SK-N-SH (cell line): ENCODE data around the gene SETD1B.

ENCODE experiments used
- CTCF ChIP-seq: fragments of 200-600 bp; sonication (generic); IDR thresholded peaks from 2 replicates; pipeline ENCODE4 v1.6.1; 2017; ENCODE audit warnings: antibody characterized with exemption, mild to moderate bottlenecking, moderate library complexity
- EZH2phosphoT487 ChIP-seq: fragments of 200-600 bp; sonication (generic); IDR thresholded peaks from 2 replicates; pipeline ENCODE4 v1.6.1; 2017; ENCODE audit warnings: low read depth, mixed run types, mild to moderate bottlenecking, antibody characterized with exemption, moderate library complexity, borderline replicate concordance
- GABPA ChIP-seq: IDR thresholded peaks from 2 replicates; pipeline ENCODE4 v1.4.0; 2012; ENCODE audit warnings: low read depth, mild to moderate bottlenecking
- MEF2A ChIP-seq: IDR thresholded peaks from 2 replicates; pipeline ENCODE4 v1.4.0; 2012; ENCODE audit warnings: low read depth, borderline replicate concordance
- RAD21 ChIP-seq: IDR thresholded peaks from 2 replicates; pipeline ENCODE4 v1.6.1; 2012; ENCODE audit warnings: mild to moderate bottlenecking, low read length
- RFX5 ChIP-seq: IDR thresholded peaks from 2 replicates; pipeline ENCODE4 v1.6.1; 2012; ENCODE audit warnings: mild to moderate bottlenecking, improper control_type of control experiment, low read length
- SIN3A ChIP-seq: IDR thresholded peaks from 2 replicates; pipeline ENCODE4 v1.6.1; 2012; ENCODE audit warnings: low read depth, mild to moderate bottlenecking, low read length, moderate library complexity, borderline replicate concordance
- TF ChIP-seq, protein P1 (sequence below): IDR thresholded peaks from 2 replicates; pipeline ENCODE4 v1.6.1; 2012; ENCODE audit warnings: mild to moderate bottlenecking, low read depth, low read length, moderate library complexity

DNA sequence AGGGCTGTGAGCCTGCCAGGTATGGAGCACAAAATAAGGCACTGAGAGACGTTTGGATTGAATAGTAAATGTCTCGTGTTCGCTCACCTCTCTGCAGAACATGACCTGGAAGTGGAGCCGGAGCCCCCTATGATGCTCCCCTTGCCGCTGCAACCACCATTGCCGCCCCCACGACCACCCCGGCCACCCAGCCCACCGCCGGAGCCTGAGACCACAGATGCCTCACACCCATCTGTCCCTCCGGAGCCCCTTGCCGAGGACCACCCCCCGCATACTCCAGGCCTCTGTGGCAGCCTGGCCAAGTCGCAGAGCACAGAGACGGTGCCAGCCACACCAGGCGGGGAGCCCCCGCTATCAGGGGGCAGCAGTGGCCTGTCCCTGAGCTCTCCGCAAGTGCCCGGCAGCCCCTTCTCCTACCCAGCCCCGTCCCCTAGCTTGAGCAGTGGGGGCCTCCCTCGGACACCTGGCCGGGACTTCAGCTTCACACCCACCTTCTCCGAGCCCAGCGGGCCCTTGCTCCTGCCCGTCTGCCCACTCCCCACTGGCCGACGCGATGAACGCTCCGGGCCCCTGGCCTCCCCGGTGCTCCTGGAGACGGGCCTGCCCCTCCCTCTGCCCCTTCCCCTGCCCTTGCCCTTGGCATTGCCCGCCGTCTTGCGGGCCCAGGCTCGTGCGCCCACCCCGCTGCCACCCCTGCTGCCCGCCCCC, 18.7 kb downstream of the SETD1B start:
- TF ChIP-seq CTCF (no peak), RFX5 (no peak), GABPA (no peak), SIN3A (no peak), EZH2phosphoT487 (no peak), MEF2A (no peak), RAD21 (no peak)
- TF ChIP-seq, protein P1, sequence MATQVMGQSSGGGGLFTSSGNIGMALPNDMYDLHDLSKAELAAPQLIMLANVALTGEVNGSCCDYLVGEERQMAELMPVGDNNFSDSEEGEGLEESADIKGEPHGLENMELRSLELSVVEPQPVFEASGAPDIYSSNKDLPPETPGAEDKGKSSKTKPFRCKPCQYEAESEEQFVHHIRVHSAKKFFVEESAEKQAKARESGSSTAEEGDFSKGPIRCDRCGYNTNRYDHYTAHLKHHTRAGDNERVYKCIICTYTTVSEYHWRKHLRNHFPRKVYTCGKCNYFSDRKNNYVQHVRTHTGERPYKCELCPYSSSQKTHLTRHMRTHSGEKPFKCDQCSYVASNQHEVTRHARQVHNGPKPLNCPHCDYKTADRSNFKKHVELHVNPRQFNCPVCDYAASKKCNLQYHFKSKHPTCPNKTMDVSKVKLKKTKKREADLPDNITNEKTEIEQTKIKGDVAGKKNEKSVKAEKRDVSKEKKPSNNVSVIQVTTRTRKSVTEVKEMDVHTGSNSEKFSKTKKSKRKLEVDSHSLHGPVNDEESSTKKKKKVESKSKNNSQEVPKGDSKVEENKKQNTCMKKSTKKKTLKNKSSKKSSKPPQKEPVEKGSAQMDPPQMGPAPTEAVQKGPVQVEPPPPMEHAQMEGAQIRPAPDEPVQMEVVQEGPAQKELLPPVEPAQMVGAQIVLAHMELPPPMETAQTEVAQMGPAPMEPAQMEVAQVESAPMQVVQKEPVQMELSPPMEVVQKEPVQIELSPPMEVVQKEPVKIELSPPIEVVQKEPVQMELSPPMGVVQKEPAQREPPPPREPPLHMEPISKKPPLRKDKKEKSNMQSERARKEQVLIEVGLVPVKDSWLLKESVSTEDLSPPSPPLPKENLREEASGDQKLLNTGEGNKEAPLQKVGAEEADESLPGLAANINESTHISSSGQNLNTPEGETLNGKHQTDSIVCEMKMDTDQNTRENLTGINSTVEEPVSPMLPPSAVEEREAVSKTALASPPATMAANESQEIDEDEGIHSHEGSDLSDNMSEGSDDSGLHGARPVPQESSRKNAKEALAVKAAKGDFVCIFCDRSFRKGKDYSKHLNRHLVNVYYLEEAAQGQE = no peak
